ENCODE measurements around the gene ATG7.

The ATG7 gene

GRCh38 chr3:11539218-11539617, 267.0 kb downstream of the ATG7 start:
- H3K4me3 ChIP-seq (replicated peaks in 1 of 2; ENCODE audit: low read depth in 2 of 2, low read length in 2 of 2), result no peak overlapping the region
- TF ChIP-seq CTCF (IDR thresholded peaks at IDR 0.05; ENCODE audit: low read depth, low read length), result no peak
- no peak for DNase-seq (ENCODE audit: low read depth in 2 of 2)

GRCh38 chr3:11539677-11540076, 267.5 kb downstream of the ATG7 start:
- no peak for DNase-seq (ENCODE audit: low read depth in 2 of 2)

GRCh38 chr3:11541321-11542303, 269.4 kb downstream of the ATG7 start:
- DNase-seq (ENCODE audit: low read depth in 2 of 2), result no peak
- H3K4me3 ChIP-seq (replicated peaks in 1 of 2; ENCODE audit: low read depth in 2 of 2, low read length in 2 of 2), result no peak overlapping the region
- no peak for TF ChIP-seq CTCF (IDR thresholded peaks at IDR 0.05; ENCODE audit: low read depth, low read length)

More at GRCh38 chr3:11539677-11540076, 267.5 kb downstream of the ATG7 start:
- no peak overlapping the region for H3K4me3 ChIP-seq (replicated peaks in 1 of 2; ENCODE audit: low read depth in 2 of 2, low read length in 2 of 2)
- no peak for TF ChIP-seq CTCF (IDR thresholded peaks at IDR 0.05; ENCODE audit: low read depth, low read length)

GRCh38 chr3:11542551-11542950, 270.4 kb downstream of the ATG7 start:
- no peak for TF ChIP-seq CTCF (IDR thresholded peaks at IDR 0.05; ENCODE audit: low read depth, low read length)
- H3K4me3 ChIP-seq (replicated peaks in 1 of 2; ENCODE audit: low read depth in 2 of 2, low read length in 2 of 2), result no peak overlapping the region
- no peak for DNase-seq (ENCODE audit: low read depth in 2 of 2)

GRCh38 chr3:11543141-11543947, 271.1 kb downstream of the ATG7 start:
- TF ChIP-seq CTCF (IDR thresholded peaks at IDR 0.05; ENCODE audit: low read depth, low read length), result no peak
- no peak overlapping the region for H3K4me3 ChIP-seq (replicated peaks in 1 of 2; ENCODE audit: low read depth in 2 of 2, low read length in 2 of 2)
- no peak for DNase-seq (ENCODE audit: low read depth in 2 of 2)

- no peak for TF ChIP-seq CTCF (IDR thresholded peaks at IDR 0.05; ENCODE audit: low read depth, low read length)
- no peak overlapping the region for H3K4me3 ChIP-seq (replicated peaks in 1 of 2; ENCODE audit: low read depth in 2 of 2, low read length in 2 of 2)
- no peak for DNase-seq (ENCODE audit: low read depth in 2 of 2)
These were observed 271.8 kb downstream of the ATG7 start for GRCh38 chr3:11543948-11544387.
